Measurements from ENCODE around the gene EHBP1L1.

Gene EHBP1L1

DNA sequence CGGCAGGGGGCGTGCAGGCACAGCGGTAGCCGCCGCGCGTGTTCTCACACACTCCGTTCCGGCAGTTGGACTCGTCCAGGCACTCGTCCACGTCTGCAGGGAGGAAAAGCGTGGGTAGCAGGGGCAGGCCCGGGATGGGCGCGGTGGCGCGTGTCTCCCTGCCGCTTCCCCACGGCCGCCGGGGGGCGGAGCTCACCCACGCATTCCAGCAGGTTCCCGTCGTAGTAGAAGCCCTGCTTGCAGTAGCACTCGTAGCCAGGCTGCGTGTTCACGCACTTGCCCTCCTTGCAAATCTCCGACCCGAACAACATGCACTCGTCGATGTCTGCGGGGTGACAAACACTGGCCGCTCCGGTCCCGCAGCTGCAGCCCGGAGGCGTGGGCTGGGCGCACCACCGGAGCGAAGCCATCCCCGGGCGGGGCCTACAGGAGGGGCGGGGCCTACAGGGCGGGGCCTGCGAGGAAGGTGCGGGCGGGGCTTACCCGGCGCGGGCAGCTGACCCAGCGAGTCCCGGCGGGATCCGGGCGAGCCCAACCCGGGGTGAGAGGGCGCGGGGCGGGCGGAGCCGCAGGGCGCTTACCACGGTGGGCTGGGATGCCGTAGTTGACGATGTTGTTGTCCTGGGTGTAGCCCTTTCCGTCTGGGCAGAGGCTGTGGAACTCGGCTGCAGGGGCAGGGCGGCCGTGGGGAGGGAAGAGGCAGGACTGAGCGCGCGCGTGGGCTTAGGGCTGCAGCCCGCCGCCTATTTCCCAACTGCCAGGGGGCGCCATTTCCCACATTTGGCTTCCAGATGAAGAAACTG lies 35.4 kb upstream of the EHBP1L1 start:
- TF ChIP-seq, protein P1, sequence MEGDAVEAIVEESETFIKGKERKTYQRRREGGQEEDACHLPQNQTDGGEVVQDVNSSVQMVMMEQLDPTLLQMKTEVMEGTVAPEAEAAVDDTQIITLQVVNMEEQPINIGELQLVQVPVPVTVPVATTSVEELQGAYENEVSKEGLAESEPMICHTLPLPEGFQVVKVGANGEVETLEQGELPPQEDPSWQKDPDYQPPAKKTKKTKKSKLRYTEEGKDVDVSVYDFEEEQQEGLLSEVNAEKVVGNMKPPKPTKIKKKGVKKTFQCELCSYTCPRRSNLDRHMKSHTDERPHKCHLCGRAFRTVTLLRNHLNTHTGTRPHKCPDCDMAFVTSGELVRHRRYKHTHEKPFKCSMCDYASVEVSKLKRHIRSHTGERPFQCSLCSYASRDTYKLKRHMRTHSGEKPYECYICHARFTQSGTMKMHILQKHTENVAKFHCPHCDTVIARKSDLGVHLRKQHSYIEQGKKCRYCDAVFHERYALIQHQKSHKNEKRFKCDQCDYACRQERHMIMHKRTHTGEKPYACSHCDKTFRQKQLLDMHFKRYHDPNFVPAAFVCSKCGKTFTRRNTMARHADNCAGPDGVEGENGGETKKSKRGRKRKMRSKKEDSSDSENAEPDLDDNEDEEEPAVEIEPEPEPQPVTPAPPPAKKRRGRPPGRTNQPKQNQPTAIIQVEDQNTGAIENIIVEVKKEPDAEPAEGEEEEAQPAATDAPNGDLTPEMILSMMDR (conservative IDR thresholded peaks at IDR 0.05): peak; percentile 99
- H3K27ac ChIP-seq: peak overlapping the region; percentile 98

DNA sequence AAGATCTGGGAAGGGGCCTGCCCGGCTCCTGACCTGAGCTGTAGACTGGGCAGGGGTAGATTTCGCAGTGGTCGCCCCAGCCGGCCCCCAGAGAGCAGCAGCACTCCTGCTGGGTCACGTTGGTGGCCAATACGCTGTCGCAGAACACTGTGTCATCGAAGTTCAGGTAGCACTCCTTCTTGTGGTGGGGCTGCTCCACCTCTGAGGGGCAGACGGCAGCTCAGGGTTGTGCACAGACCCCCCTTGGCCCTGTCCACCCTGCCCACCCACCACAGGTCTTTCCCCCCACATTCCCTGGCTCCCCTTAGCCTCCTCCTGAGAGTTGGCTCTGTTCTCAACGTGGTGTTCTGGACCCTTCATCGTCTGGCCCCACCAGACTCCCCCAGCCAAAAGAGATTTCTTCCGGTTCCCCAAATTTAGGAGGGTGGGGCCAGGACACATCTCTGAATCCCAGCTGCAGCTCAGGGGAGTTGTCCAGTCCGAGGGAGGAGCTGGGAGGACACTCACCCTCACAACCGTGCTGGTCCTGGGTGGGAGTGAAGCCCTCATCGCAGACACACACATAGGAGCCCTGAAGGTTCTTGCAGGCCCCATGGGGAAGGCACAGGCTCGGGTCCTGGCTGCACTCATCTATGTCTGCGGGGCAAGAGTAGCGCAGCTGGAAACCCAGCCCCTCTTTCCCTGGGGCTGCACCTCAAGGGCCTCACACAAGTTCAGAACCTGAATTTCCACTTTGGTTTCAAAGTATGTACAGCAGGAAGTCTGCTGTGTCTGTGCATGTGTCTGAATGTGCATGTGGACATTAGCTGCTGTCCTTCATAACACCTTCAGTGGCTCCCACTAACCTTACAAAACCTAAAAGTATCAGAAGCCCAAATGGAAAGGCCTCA lies 34.5 kb upstream of the EHBP1L1 start:
- peak overlapping the region; percentile 98 for H3K27ac ChIP-seq
- TF ChIP-seq, protein P1 (conservative IDR thresholded peaks at IDR 0.05): no peak; the same call in none of the 2 replicates

- peak overlapping the region; percentile 98 for H3K27ac ChIP-seq
Measured at GRCh38 chr11:65542738-65543390, 33.0 kb upstream of the EHBP1L1 start.

DNA sequence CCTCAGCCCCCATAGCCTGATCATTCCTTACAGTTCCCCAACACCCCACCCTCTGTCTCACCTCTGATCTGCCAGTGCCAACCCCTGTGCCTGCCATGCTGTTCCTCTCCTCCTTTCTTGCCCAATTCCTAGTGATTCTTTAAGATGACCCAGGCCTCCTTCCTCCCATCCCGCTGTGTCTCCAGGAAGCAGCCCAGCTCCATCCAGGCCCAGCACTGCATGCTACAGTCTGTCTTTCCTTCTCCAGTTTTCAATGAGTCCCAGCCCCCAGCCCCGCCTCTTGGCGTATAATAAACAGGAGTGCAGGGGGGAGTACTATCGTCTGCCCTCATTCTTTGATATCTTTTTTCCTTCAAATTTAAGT lies 30.0 kb upstream of the EHBP1L1 start:
- TF ChIP-seq, protein P1 (conservative IDR thresholded peaks at IDR 0.05): no peak
- peak overlapping the region; percentile 98 for H3K27ac ChIP-seq

More at GRCh38 chr11:65542738-65543390, 33.0 kb upstream of the EHBP1L1 start:
- TF ChIP-seq, protein P1 (conservative IDR thresholded peaks at IDR 0.05): no peak

DNA sequence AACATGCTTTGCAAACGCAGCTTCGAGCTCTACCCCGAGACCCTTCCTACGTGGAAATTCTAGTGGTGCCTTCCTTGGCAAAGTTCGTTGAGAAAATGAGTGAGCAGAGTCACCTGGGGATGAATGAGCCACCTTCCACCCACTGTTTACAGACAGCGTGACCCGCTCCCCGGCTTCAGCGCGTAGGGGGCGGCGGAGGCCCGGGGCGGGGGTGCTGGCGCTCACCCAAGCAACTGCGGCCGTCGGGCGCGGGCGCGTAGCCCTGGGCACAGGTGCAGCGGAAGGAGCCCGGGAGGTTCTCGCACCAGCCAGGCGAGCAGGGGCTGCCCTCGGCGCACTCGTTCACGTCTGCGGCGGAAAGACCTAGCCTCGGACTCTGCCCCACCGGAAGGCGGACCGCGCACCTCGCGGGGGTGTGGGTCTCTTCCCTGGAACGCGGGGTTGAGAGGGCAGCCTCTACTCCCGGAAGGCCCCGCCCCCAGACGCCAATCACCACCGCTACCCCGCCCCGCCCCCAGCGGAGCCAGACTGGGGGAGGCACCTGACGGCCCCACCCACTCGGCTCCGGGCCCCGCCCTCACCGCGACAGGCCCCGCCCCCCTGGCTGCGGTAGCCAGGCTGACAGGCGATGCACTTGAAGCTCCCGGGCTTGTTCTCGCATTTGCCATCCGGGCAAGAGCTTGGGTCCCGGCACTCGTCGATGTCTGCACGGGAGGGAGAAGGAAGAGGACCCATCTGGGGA lies 29.5 kb upstream of the EHBP1L1 start:
- peak overlapping the region; percentile 98 for H3K27ac ChIP-seq

GRCh38 chr11:65547446-65548125 lies 28.3 kb upstream of the EHBP1L1 start:
- H3K27ac ChIP-seq: peak overlapping the region; percentile 98
- TF ChIP-seq, protein P1 (conservative IDR thresholded peaks at IDR 0.05): no peak

More for the DNA sequence above, 29.5 kb upstream of the EHBP1L1 start:
- TF ChIP-seq, protein P1 (conservative IDR thresholded peaks at IDR 0.05): no peak

All from VCaP (cell line).